Suprapubic skin (tissue), 4 donors: ENCODE measurements around the gene DPP10. TPM values are rescaled to one million over a fixed set of nuclear protein-coding genes. Genes with fewer than 3 reads are reported as not detected.

Source experiments
- DNase-seq, 2 donors: peaks; one replicate each; pipeline ENCODE4 v3.0.0-alpha.2; 2019; ENCODE audit warnings: low spot score in 2 of 2
- H3K27ac ChIP-seq: fragments of 200-600 bp; sonication (generic); one replicate; pipeline ENCODE4 v1.5.1; 2019
- H3K27me3 ChIP-seq: fragments of 200-600 bp; sonication (generic); one replicate; pipeline ENCODE4 v1.5.1; 2019
- H3K36me3 ChIP-seq: fragments of 200-600 bp; sonication (generic); one replicate; pipeline ENCODE4 v1.5.1; 2019
- H3K4me1 ChIP-seq: fragments of 200-600 bp; sonication (generic); one replicate; pipeline ENCODE4 v1.5.1; 2019
- H3K4me3 ChIP-seq: fragments of 200-600 bp; sonication (generic); one replicate; pipeline ENCODE4 v1.5.1; 2019; ENCODE audit warnings: mild to moderate bottlenecking
- H3K9me3 ChIP-seq: fragments of 200-600 bp; sonication (generic); one replicate; pipeline ENCODE4 v1.5.1; 2019
- EP300 ChIP-seq: sonication (generic); formaldehyde crosslinking; IDR thresholded peaks from one replicate; pipeline ENCODE4 v1.6.1; 2017; ENCODE audit warnings: antibody characterized with exemption
- POLR2A ChIP-seq, 2 donors: fragments of 450-650 bp; IDR thresholded peaks; one replicate each; pipeline ENCODE4 v1.6.1; 2017; ENCODE audit warnings: antibody characterized with exemption in 2 of 2, mild to moderate bottlenecking in 2 of 2, moderate library complexity in 2 of 2
- POLR2AphosphoS5 ChIP-seq, 3 donors: sonication (generic); formaldehyde crosslinking; IDR thresholded peaks; one replicate each; pipeline ENCODE4 v1.6.1; 2017; ENCODE audit warnings: antibody characterized with exemption in 3 of 3
- WGBS: methylation state at CpG from one replicate; pipeline ENCODE4 v1.1.5; 2018; 5-methylcytosine and 5-hydroxymethylcytosine counted together
- total RNA-seq, 4 donors: library from RNA; depleted of rRNA; stranded (reverse); fragments of >200 nt; gene quantifications; one replicate each; pipeline ENCODE4 v1.1.0, GENCODE V29; 2016
- TF ChIP-seq, protein P1 (sequence below), 2 donors: fragments of 200-600 bp in 1 of 2; fragments of 450-650 bp in 1 of 2; sonication (generic) in 1 of 2; IDR thresholded peaks; one replicate each; pipeline ENCODE4 v1.5.1; 2016 to 2019; ENCODE audit warnings: antibody characterized with exemption in 2 of 2, mild to moderate bottlenecking in 1 of 2, moderate library complexity in 1 of 2

Gene DPP10
- total RNA-seq, 4 donors from 2014 or later, result 0.68 to 1.4 TPM; not detected in 2

DNA sequence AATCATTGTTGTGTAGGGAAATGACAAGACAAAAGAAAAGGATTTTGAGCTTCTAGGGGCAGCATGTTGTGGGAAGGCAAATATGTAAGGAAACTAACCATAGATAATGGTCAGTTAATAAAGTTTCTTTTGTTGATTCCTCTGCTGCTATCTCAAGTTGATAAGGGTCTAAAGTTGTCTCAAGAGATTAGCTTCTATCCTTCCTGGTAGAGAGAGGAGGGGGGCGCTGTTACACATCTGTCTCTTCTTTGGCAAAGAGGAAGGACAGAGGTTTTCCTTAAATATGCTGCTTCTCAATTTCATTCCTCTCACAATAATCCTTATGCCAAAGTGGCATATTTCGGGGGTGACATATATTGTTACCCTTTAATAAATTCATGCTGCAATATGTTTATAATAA lies 944.0 kb downstream of the DPP10 start:
- no peaks in the 10 kb centered on the region for H3K27me3 ChIP-seq
- H3K27ac ChIP-seq, result no peak overlapping the region
- H3K9me3 ChIP-seq, result peaks cover 16% of the 10 kb centered on the region
- TF ChIP-seq POLR2AphosphoS5 (IDR thresholded peaks at IDR 0.05) (no peak), POLR2A (IDR thresholded peaks at IDR 0.05) (no peak), EP300 (no peak)
- TF ChIP-seq, protein P1, sequence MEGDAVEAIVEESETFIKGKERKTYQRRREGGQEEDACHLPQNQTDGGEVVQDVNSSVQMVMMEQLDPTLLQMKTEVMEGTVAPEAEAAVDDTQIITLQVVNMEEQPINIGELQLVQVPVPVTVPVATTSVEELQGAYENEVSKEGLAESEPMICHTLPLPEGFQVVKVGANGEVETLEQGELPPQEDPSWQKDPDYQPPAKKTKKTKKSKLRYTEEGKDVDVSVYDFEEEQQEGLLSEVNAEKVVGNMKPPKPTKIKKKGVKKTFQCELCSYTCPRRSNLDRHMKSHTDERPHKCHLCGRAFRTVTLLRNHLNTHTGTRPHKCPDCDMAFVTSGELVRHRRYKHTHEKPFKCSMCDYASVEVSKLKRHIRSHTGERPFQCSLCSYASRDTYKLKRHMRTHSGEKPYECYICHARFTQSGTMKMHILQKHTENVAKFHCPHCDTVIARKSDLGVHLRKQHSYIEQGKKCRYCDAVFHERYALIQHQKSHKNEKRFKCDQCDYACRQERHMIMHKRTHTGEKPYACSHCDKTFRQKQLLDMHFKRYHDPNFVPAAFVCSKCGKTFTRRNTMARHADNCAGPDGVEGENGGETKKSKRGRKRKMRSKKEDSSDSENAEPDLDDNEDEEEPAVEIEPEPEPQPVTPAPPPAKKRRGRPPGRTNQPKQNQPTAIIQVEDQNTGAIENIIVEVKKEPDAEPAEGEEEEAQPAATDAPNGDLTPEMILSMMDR (IDR thresholded peaks at IDR 0.05), result no peak
- no peaks in the 10 kb centered on the region for H3K4me1 ChIP-seq
- H3K36me3 ChIP-seq, result no peaks in the 10 kb centered on the region
- DNase-seq, result no peak
- WGBS, result 74% methylated on average over 2 of the region's 2 CpGs
- H3K4me3 ChIP-seq, result no peak overlapping the region

- WGBS, result 72% methylated on average over 1 of the region's 1 CpG
- H3K4me1 ChIP-seq, result no peaks in the 10 kb centered on the region
- H3K9me3 ChIP-seq, result peaks cover 16% of the 10 kb centered on the region
- no peak overlapping the region for H3K4me3 ChIP-seq
- no peaks in the 10 kb centered on the region for H3K27me3 ChIP-seq
- no peak for TF ChIP-seq POLR2A (IDR thresholded peaks at IDR 0.05)
- no peak for TF ChIP-seq EP300
- TF ChIP-seq, protein P1 (IDR thresholded peaks at IDR 0.05), result no peak
- TF ChIP-seq POLR2AphosphoS5 (IDR thresholded peaks at IDR 0.05), result no peak
- H3K36me3 ChIP-seq, result no peaks in the 10 kb centered on the region
- DNase-seq, result no peak
- H3K27ac ChIP-seq, result no peak overlapping the region
Observed at GRCh38 chr2:115389024-115389423, 946.6 kb downstream of the DPP10 start.

GRCh38 chr2:115389898-115390565 lies 947.6 kb downstream of the DPP10 start:
- Histone ChIP-seq H3K27me3 (no peaks in the 10 kb centered on the region), H3K27ac (no peak overlapping the region), H3K36me3 (no peaks in the 10 kb centered on the region), H3K4me1 (no peaks in the 10 kb centered on the region), H3K4me3 (no peak overlapping the region), H3K9me3 (peaks cover 16% of the 10 kb centered on the region)
- no peak for DNase-seq
- no peak for TF ChIP-seq POLR2A (IDR thresholded peaks at IDR 0.05)
- no peak for TF ChIP-seq EP300
- TF ChIP-seq POLR2AphosphoS5 (IDR thresholded peaks at IDR 0.05), result no peak
- TF ChIP-seq, protein P1 (IDR thresholded peaks at IDR 0.05), result no peak
- WGBS, result 69% methylated on average over 6 of the region's 6 CpGs

- no peaks in the 10 kb centered on the region for H3K36me3 ChIP-seq
- H3K9me3 ChIP-seq, result peaks cover 5% of the 10 kb centered on the region
- DNase-seq, result no peak
- H3K4me3 ChIP-seq, result no peak overlapping the region
- no peak overlapping the region for H3K27ac ChIP-seq
- TF ChIP-seq POLR2A (IDR thresholded peaks at IDR 0.05) (no peak), POLR2AphosphoS5 (IDR thresholded peaks at IDR 0.05) (no peak), EP300 (no peak)
- TF ChIP-seq, protein P1 (IDR thresholded peaks at IDR 0.05), result no peak
- WGBS, result 49% methylated on average over 5 of the region's 5 CpGs
- H3K4me1 ChIP-seq, result no peaks in the 10 kb centered on the region
- no peaks in the 10 kb centered on the region for H3K27me3 ChIP-seq
Observed at GRCh38 chr2:115396579-115396978, 954.1 kb downstream of the DPP10 start.

DNA sequence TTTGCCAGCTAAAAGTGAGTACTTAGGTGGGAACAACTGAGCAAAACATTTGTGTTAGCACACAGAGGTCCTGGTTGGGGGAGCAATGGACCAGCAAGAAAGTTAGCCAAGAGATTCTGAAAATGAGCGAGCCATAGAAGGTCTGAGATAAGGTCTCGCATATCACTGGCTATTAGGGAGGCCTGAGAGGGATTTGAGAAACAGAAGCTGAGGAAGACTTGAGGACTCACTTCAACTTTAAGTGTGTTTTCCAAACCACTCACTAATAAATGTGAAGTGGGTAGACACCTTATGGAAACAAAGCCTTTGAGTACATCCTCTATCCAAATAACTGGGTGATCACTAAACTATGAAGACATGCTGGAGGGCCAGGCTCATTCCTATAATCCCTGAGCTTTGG lies 958.5 kb downstream of the DPP10 start:
- whole genome bisulfite sequencing, result 84% methylated on average over 2 of the region's 2 CpGs
- DNase-seq, result no peak
- Histone ChIP-seq H3K4me3 (no peak overlapping the region), H3K36me3 (no peaks in the 10 kb centered on the region), H3K4me1 (no peaks in the 10 kb centered on the region), H3K9me3 (peaks cover 5% of the 10 kb centered on the region), H3K27me3 (no peaks in the 10 kb centered on the region), H3K27ac (no peak overlapping the region)
- TF ChIP-seq, protein P1 (IDR thresholded peaks at IDR 0.05), result no peak
- TF ChIP-seq EP300 (no peak), POLR2AphosphoS5 (IDR thresholded peaks at IDR 0.05) (no peak), POLR2A (IDR thresholded peaks at IDR 0.05) (no peak)
